GM10847 (cell line): ENCODE measurements around the gene ZNF687.

Source experiments
- POLR2A ChIP-seq: IDR thresholded peaks from 2 replicates; pipeline ENCODE4 v1.6.1; 2011; ENCODE audit not compliant: insufficient read length; ENCODE audit errors: extremely low read depth

ZNF687 gene

GRCh38 chr1:151325231-151325630, 43.1 kb downstream of the ZNF687 start:
- no peak for TF ChIP-seq POLR2A

DNA sequence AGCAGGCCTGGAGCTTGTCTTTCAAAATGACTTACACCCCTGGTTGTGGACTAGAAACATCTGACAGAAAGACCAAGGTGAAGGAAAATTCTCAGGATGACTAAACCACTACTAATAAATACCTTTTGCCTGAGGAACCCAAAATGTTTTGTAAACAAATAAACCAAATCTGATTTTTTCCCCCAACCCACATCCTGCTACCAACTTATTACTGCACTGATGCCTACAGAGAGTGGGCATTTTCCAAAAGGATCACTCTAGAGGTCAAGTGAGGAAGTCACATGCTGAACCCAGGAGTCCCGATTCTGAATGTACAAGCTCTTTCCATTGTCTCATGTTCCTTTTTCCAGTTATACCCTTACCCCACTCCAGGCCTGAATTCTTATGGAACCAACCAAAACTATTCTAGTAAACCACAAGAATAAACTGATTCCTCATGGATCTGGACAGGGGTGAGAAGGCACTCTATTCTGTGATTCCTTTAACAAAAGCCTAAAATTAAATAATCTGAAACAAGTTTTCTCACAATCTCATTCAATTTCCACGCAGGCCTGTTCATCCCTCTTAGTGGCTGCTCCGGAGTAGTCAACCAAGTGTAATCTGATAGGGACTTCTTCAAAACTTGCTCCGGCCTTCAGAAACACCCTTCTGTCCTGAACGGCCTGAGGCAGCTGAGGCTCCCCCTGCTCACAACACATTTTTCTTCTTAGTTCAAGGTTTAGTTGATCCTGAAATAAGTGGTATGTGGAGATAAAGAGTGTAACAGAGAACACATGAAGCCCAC, 43.7 kb downstream of the ZNF687 start:
- TF ChIP-seq POLR2A: no peak

DNA sequence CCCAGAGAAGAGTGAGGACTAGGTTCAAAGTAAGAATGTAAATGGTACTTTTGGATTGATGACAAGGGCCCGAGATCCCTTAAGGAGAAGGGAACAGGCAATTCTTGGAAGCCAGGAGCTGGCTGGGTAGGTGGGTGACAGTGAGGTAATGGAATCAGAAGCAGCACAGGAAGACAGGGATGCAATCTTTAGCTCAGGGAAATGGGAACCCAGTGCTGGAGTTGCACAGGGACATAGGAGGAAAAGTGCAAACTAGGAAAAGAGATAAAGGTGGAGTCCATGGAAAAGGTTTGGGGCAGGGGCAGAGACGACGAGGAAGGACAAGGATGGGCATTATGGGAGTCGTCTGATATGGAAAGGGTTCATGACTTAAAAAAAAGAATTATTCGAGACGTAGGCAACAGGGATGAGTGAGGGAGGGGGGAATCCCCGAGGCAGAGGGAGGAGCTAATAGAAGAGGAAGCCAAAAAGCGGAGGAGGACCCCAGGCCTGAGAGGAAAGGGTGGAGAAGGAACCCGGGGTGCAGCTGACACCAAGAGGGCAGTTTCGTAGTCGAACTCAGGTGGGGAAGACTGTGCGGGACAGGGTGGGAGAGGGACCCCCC, 44.6 kb downstream of the ZNF687 start:
- TF ChIP-seq POLR2A: no peak

DNA sequence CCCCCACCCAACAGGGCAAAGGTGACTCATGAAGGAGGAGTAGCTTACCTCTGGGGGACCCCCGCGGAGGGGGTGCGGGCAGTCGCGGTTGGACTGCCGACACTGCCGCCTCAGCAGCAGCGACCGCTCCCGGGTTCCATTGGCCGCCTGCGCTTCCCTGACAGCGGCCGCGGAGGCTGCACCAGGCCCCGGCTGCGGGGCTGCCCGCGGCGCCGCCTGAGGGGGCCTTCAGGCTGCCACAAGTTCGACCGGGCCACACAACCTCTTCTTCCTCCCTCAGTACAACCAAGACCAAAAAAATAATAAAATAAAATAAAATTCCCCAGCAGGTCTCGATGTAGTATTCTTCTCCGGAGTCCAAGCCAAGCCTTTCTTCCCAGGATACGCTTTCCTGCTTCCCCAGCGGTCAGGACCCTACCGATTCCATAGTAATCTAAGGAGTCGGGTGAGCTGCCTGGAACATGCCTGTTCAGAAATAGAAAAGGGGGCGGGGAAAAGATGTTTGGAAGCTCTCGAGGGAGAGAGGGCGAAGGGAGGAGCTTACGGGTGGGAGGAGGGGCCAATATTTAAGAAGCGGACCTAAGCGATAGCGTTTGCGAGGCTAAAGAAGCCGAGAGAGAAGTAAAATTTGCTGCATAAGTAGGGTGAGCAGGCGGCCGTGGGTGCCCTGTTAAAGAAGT, 45.3 kb downstream of the ZNF687 start, which contains the start of gene PI4KB:
TSS of gene PI4KB (minus strand) at position 194 of the 680 bp plus-strand sequence. CDS start 10,935 bp downstream, outside the sequence.
- peak; percentile 62 for TF ChIP-seq POLR2A

GRCh38 chr1:151327903-151328674, 46.0 kb downstream of the ZNF687 start:
- no peak for TF ChIP-seq POLR2A

DNA sequence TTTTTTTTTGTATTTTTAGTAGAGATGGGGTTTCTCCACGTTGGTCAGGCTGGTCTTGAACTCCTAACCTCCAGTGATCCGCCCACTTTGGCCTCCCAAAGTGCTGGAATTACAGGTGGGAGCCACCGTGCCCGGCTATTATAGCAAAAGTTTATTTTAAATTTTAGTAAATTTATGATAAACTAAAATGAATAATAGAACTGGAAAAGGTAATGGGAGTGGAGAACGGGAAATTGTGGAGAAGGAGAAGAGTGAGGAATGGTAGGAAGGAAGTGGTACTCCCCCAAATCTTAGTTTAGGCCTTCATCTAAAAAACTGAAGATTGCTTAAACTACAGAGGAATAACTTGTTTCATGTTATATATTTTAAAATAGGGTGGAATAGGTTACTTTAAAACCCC, 52.7 kb downstream of the ZNF687 start:
- TF ChIP-seq POLR2A: no peak

GRCh38 chr1:151336556-151336955, 54.5 kb downstream of the ZNF687 start:
- no peak for TF ChIP-seq POLR2A

DNA sequence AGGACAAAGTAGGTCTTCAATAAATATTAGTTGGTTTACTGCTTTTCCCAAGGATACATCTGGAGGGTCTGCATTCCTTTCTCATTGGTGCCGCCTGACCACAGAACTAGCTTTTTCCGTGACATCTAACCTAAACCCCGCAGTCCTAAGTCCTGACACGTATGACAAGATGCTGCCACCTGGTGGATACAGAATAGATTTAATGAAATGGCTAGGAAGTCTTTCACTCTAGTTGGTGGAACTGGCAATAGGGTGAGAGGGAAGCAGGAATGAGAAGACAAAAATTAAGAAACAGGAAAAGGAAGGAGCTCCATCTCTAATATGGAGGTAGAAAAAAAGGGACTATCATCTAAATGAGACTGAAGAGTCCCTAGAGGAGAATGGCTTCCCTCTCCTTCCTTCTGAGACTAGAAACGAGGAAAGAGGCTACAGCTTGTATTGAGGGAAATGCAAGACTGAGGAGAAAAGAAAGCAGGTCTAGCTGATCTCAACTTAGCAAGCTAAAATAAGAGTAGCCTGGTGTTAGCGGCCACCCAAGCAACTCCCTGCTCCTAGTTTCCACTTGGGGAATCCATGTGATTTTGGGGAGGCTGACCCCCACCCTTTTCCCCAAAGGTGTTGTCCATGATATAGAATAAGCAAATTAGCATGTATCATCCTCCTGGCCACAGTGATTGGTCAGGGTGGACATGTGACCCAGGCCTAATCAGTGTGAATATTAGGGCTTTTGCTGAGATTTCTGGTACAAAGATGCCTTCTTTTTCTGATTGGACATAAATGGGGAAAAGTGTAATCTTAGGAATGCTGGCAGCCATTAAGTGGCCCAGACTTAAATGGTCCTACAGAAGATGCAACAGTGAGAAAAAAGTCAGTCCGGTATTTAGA, 59.0 kb downstream of the ZNF687 start:
- TF ChIP-seq POLR2A: no peak
